ENCODE measurements around the gene FAM83C.
"Not testable (repeated sequence)": the region's sequence is repeated elsewhere in the genome, so short reads cannot be mapped to it uniquely, and the experiment has no call there.

GRCh38 chr20:35262321-35262720 is 29.9 kb downstream of the FAM83C start:
- not testable (repeated sequence) for TF ChIP-seq CTCF (IDR thresholded peaks at IDR 0.05; ENCODE audit: low read length); EZH2 (optimal IDR thresholded peaks at IDR 0.05; ENCODE audit: low read depth, low read length); EZH2phosphoT487 (IDR thresholded peaks at IDR 0.05; ENCODE audit: low read length)

All from MM.1S (cell line).